Activated effector memory CD4-positive, alpha-beta T cell treated with Interleukin-2 at 50 U/mL for 16 hours (primary cell): ENCODE data around the gene CSNK1D.
A peak's percentile ranks its signal among the peaks of the same experiment; 100 is the strongest.

Experiments used
- DNase-seq: peaks from one replicate; pipeline ENCODE4 v3.0.0-alpha.2; 2020

The CSNK1D gene

DNA sequence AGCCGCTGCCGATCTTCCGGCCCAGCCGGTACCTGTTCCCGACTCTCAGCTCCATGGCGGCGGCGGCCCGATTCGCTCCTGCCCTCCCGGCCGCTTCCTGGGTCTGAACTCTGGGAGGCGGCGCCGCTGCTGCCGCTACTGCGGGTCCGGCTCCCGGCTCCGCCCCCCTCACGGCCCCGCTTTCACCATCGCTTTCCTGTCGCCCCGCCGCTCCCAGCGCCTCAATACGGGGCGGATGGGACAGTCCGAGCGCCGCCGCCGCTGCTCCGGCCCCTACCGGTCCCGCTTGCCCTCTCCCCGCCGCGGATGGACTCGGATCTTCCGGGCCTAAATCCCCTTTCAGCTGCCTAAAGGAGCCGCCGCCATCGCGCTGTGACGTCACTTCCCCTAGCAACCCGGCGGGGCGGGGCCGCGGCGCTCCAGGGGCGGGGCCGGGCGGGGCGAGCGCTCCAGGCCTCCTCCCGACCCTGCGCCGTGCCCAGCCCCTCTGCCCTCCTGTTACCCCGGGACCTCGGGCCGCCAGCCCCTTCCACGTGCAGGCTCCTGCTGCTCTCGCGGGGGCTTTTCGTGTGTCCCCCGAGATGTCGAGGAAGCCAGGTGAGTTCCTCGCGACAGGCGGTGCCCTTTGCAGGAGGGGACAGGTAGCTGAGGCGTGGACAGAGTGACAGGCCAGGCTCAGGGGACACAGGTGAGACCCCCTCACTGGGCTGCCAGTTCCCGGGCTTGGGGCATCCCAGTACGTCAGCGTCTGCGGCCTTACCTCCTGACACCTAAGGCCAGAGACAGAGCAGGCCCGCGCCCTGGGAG is at the start of gene CSNK1D:
CSNK1D (minus strand) TSS at position 374 of the 807 bp plus-strand sequence; CDS start at position 55, 319 bp downstream.
- peak; percentile 87 for DNase-seq

DNA sequence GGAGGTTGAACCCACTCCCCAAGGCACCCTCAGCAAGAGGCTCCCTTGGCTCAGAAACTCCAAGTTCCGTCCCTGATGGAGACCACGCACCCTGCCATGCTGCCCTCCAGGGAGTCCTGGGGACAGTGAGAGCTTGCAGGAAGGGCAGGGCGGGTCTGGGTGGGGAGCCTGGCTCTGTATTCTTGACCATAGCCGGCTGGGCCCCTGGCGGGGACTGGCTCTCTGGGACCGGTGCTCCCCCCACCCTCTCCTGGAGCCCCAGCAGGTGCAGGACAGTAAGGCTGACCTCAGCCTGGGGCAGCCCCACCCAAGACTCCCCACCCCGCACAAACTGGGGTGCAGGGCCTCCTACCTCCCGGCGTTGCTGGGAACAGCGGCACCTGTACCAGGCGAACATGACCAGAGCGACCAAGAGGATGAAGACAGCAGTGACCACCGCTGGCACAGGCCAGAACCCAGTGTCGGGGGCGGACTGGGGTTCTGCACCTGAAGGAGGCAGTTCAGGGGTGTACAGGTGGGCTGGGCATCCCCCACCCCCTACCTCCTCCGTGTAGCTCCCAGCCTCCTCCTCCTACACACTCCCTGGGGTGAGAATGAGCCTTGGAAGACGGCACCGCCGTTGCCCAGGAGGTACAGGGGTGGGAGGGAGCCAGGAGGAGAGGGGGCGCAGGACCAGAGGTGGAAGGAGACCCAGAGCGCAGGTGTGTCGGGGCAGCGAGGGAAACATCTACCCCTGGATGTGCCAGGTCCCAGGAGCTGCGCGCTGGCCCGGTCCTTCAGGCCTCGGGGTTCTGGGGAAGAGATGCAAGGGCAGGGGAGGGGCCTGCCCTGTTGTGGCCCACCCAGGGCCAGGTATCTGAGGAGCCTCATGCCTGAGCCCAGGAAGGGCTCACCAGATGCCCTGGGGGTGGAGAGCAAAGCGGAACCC is 49.3 kb upstream of the CSNK1D start:
- DNase-seq = no peak

DNA sequence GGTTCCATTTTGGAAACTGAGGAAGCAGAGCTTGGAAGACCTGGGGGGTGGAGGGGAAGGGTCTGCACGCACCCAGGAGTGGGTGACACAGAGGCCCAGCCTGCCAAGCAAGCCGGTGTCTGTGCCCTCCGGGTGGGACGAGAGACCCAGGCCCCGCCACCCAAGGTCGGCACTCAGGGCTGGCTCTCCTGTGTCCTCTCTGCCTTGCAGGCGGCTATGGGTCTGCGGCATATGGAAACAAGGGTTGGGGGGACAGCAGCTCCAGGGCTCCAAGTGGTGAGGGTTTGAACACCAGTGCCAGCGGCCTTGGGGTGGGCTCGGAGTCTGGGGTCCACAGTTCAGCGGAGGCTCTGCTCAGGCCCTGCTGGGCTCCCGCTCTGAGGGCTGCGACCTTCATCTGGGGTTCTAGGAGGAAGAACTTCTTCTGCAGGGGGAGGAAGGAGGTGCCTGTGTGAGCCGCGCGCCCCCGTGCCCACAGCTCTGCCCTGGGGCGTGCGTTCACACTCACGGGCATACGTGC is 48.5 kb upstream of the CSNK1D start:
- DNase-seq = no peak

DNA sequence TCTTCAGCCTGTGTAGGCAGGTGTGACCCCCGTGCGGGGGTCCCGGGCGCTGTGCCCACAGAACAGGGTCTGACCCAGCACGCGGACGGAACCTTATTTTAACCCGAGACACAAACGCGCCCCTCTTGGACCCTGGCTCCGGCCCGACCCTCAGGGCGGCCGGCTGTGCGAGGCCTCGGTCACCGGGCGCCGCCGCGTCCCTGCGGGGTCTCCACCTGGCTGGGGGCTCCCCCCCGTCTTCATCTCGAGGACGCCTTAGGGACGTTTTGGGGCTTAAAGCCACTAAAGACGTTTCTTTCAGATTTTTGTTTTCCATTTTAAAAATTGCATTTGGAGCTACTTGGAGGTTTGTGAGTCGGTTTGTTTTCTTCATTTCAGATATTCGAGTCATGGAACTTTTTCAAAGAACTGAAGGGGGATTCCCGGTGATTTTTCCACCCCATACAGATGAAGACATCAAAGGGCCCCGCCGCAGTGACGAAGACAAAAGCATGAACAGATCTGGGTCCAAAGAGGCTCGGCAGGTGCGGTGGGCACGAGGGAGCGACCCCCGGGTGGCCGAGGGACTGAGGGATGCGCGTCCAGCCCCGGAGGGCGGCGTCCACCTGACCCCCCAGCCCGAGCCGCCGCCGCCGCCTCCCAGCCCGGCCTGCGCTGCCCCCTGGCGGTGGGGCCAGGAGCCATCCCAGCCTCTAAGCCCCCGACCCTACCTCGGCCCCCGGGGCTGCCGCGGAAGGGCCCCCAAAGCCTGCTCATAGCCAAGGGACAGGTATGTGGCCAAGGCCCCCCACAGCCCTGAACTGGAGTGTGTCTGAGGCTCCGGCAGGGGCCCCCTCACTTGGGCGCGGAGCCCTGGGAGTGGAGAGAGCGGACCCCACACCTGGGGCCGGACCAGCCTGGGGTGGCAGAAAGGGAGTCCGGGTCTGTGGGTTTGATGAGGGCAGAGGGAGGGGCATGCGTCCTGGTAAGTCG is 47.7 kb upstream of the CSNK1D start:
- peak; percentile 48 for DNase-seq

DNA sequence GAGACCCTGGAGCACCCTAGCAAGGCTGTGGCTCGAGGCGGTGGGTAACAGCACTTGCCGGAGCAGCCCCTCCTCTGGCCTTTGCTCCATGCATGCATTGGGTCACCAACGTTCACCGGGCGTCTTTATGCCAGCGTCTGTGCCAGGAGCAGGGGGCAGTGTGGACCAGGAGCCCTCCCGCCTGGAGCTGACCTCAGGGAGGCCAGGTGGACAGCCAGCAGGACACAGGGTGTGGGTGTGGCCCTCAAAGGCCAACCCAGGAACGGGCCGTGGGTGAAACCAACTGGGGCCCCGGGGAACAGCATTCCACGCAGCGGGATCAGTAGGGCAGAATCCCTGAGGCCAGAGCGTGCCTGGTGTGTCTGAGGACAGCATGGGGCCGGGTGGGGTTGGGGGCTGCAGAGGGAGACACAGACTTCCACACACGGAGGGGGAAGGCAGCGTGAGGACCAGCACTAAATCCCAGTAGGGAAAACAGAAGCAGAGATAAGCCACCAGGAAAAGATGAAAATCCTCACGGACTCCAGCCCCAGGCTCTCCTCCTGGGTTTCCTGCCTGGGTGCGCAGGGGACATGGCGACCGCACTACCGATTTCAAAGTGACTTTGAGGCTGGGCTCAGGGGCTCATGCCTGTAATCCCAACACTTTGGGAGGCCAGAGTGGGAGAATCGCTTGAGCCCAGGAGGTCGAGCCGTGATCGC is 46.8 kb upstream of the CSNK1D start:
- DNase-seq = no peak

DNA sequence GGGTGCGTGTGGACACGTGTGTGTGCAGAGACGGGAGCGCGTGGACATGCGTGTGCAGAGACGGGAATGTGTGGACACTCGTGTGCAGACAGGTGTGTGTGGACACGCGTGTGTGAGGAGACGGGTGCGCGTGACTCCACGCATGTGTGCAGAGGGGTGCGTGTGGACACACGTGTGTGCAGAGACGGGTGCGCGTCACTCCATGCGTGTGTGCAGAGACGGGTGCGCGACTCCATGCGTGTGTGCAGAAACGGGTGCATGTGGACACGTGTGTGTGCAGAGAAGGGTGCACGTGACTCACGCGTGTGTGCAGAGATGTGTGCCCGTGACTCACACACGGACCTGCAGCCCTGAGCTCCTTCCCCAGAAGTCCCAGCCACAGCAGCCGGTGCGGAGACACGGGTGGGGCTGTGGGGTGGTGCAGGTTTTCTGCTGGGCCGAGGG is 46.1 kb upstream of the CSNK1D start:
- no peak for DNase-seq

DNA sequence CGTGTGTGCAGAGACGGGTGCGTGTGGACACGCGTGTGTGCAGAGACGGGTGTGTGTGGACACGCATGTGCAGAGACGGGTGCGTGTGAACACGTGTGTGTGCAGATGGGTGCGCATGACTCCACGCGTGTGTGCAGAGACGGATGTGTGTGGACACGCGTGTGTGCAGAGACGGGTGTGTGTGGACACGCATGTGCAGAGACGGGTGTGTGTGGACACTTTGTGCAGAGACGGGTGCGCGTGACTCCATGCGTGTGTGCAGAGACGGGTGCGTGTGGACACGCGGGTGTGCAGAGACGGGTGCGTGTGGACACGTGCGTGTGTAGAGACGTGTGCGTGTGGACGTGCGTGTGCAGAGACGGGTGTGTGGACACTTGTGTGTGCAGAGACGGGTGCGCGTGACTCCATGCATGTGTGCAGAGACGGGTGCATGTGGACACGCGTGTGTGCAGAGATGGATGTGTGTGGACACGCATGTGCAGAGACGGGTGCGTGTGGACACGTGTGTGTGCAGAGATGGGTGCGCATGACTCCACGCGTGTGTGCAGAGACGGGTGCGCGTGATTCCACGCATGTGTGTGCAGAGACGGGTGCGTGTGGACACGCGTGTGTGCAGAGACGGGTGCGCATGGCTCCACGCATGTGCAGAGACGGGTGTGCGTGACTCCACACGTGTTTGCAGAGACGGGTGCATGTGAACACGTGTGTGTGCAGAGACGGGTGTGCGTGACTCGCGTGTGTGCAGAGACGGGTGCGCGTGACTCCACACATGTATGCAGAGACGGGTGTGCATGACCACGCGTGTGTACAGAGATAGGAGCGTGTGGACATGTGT is 45.5 kb upstream of the CSNK1D start:
- no peak for DNase-seq

DNA sequence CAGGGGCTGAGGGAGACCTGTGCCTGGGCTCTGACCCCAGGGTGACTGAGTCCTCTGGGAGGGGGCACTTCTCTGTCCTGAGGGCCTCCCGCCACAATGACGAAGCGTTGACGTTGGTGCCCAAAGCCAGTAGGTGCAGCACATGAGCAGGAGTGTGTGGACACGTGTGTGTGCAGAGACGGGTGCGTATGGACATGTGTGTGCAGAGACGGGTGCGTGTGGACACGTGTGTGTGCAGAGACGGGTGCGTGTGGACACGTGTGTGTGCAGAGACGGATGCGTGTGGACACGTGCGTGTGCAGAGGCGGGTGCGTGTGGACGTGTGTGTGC is 44.6 kb upstream of the CSNK1D start:
- no peak for DNase-seq

DNA sequence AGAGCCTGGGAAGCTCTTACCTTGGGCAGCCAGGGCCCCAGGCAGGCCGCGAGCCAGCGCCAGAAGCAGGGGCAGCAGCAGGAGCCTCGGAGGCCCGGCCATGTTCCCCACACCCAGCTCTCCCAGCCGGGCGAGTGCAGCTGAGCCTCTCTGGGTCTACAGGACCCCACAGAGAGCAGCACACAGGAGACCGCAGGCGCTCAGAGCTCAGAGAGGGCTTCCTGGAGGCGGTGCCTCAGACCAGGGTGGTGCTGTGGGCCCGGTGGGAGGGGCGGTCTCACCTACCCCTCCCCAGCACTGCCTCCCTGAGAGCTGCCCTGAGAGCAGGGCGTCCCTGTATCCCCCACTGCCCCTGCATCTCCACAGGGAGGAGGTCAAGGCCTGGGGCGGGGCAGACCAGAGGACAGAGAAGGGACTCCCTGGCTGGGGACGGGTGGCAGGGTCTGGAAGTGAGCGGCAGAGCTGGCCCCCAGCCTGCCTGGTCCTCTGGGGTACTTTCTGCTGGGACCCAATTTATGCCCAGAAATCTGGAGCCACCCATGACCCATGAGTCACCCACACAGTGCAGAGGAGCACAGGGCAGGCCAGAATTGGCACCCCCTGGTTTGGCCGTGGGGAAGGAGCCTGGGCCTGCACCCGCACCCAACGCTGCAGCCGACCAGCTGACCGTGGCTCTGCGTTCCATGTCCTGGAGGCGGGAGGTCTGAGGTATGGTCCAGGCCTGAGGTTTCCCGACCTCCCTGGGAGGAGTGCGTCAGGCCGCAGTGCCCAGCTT is 44.1 kb upstream of the CSNK1D start, which contains the start of gene CD7:
CD7 (minus strand) TSS at position 215 of the 775 bp plus-strand sequence; CDS start at position 102, 113 bp downstream.
- DNase-seq = peak; percentile 47

DNA sequence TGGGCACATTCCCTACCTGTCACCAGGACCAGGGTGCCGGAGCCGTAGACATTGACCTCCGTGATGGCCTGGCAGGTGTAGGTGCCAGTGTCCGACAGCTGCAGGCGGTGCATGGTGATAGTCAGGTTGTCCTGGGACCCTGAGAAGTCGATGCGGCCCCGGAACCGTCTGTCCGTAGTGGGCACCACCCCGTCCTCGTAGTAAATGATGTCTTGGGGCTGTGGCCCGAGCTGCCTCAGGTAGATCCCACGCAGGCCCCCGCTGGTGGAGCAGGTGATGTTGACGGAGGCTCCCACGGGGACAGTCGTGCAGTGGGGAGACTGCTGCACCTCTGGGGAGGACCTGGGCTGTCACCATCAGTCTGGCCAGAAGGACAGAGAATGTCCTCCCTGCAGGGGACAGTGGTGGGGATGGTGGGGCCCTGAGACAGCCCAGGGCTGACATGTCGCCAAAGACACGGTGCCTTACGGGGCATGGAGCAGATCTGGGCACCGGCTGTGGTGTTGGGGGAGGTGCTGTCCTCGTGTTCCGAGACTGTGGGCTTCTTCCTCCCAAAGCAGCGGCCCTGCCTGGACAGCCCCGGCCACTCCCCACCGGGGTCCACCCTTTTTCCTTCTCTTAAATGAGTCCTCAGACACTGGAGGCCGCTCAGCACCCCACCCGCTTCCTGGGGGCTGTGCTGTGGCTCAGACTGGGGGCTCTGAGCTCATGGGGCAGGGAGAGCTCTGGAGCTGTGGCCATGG is 43.3 kb upstream of the CSNK1D start:
- no peak for DNase-seq

DNA sequence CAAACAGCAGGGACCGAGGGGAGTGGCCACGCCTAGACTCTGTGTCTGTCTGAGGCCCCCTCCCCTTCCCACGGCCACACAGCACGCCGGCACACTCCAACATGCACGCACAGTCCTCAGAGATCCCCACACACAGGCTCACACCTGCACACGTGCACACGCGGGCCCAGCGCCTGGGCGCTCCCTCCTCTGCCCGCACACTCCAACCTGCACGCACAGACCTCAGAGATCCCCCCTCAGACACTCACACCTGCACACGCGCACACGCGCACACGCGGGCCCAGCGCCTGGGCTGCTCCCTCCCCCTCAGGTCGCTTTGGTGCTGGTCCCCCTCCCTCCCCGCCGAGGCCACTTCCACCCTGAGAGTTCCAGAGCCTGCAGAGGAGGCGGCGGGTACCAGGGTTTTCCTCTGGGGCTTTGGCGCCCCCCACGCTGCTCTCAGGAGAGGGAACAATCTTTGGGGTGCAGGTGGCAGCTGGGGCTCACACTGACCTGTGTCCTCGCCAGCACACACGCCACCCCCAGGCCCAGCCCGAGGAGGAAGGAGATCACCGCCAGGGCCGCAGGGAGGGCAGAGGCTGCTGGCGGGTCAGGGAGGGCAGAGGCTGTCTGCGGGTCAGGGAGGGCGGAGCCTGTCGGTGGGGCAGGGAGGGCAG is 42.3 kb upstream of the CSNK1D start:
- DNase-seq = no peak

DNA sequence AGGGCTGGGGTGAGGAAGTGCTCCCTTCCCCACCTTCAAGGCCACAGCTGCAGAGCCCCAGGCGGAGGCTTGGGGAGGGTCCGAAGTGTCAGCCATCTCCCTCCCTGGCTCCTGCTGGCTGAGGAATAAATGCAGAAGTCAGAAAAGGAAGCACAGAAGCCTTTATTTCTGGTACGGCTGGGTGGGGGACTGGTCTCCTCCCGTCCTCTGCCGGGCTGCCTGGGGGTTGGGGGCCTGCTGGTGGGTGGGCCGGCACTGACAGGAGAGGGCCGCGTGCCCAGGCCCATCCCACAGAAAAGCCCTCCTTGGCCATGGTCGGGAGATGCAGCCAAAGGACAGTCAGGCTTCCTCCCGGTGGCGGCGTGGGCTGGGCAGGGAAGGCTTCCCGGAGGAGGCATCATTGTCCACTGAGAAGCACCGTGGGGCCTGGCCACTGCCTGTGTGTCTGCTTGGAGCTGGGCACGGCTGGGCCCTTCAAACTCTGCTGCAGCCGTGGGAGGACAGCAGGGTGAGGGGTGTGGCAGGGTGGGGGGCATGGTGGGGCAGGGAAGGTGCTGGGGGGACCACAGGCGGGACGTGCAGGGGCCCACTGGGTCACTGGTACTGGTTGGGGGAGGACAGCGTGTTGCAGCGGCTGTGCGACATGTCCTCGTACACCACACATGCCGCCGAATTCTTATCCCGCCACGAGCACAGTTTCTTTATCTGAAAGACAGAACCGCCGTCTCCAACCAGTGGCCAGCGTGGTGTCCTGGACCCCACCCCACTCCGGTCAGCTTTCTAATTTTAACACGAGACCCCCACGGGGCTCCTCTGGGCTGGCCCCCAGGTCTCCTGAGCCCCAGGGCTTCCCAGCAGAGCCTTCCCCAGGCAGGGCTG is 41.5 kb upstream of the CSNK1D start:
- DNase-seq = no peak

DNA sequence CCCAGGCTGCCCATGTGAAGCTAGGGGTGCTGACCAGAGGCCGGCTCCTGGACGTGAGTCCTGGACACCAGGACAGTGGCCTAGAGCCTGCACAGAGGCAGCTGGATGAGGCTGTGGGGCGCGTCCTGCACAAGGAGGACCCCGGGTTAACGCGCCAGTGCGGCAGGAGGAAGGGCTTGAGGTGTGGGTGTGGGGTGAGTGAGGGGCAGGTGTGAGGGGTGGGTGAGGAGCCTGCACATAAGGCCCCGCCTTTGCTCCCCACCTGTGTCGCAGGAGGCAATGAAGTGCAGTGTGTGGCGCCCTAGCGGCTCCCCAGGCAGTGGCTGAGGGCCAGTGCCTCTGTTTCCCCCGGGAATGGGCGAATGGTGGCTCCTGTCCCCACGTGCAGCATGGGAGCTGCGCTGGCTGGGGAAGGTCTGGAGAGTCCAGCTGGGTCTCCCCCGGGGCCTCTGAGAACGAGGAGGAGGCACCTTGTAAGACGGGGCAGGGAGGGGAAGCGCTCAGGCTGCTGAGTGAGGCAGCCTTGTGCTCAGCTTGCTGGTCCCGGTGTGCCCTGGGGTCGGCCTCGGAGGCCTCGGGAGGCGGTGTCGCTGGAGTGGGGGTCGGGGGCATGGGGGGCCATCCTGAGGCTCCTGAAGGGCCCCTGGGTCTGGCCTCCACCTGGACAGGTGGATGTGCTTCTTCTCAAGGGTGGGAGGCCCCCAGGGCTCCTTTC is 40.7 kb upstream of the CSNK1D start:
- DNase-seq = no peak

DNA sequence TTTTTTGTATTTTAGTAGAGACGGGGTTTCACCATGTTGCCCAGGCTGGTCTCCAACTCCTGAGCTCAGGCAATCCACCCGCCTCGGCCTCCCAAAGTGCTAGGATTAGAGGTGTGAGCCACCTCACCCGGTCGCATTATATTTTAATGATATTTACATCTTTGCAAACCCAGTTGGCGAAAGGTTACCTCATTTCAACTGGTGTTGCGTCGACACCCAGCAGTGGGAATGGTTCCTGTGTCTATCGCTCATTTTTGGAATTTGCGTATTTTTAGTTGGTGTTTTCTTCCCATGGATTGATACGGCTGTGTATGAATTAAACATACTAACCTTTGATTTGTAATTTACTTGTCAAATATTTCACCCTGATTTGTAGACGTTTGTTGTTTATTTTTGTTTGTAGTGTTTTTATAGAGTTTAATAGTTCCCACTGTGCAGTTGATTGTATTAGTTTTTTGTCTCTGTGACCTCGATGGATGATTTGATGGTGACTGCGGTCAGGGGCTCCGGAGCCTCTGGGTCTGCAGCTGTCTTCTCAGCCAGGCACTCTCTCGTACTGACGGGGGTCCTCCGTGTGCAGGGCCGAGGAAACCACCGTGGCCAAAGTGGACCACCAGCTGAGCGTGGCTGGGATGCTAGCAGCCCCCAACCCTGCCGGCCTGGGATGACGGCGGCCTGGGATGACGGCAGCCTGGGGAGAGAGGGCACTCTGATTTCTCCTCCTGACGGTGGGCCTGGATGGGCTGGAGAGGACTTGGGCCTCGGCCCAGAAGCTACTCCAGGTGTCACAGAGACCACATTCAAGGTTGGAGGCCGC is 39.9 kb upstream of the CSNK1D start:
- no peak for DNase-seq

DNA sequence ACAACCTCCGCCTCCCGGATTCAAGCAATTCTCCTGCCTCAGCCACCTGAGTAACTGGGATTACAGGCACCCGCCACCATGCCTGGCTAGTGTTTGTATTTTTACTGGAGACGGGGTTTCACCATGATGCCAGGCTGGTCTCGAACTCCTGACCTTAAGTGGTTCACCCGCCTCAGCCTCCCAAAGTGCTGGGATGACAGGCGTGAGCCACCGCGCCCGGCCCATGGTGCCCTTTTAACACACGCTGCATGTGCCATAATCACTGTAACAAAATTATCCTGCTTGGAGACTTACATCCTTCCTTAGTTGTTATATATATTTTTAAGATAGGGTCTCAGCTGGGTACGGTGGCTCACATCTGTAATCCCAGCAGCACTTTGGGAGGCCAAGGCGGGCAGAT is 38.5 kb upstream of the CSNK1D start:
- DNase-seq = no peak

DNA sequence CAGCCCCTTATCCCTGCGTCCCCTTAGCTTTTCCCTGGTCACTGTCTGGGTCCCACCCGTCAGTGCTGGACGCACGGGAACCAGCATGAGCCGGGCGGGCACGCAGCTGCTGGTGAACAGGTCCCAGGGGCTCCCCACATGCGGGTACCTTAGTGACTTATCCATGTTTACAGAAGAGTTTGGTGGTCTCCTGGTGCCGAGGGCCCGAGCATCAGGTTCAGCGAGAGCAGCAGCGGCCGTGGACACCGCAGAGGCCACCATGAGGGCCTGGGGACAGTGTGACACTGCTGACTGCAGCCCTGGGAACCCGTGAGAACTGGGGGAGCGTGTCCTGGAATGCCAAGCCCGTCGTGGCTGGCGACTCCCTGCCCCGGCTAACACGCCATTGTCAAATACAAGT is 37.4 kb upstream of the CSNK1D start:
- no peak for DNase-seq
